Measurements from ENCODE around the gene LCLAT1.

- TF ChIP-seq CTCF (conservative IDR thresholded peaks at IDR 0.05; ENCODE audit: low read length) (0 out of 2 replicates have a peak, but pooled peaks have one; percentile 31), EZH2phosphoT487 (IDR thresholded peaks at IDR 0.05; ENCODE audit: borderline replicate concordance, low read depth, low read length) (no peak)
Observed at GRCh38 chr2:30683236-30683956, 236.3 kb downstream of the LCLAT1 start.

All from OCI-LY7 (cell line).